ENCODE results near the gene SZT2.

SZT2 gene

GRCh38 chr1:43358121-43358745 lies 31.5 kb upstream of the SZT2 start:
- peak in 1 of 2 donors; percentile 24 for DNase-seq
- H3K4me1 ChIP-seq = peaks cover 0 to 20% (median 11%) of the 10 kb centered on the region in 4 donors
- intact Hi-C loops (cut with DNase I; ENCODE audit: low total_unique reads) = no loop called here
- peak overlapping the region; percentile 58 to 60 for H3K4me3 ChIP-seq
- TF ChIP-seq CTCF (IDR thresholded peaks at IDR 0.05) = no peak
- peaks cover 6 to 29% (median 16%) of the 10 kb centered on the region in 3 donors for H3K36me3 ChIP-seq
- H3K27me3 ChIP-seq = no peaks in the 10 kb centered on the region
- H3K9me3 ChIP-seq = no peaks in the 10 kb centered on the region
- peak overlapping the region; percentile 75 to 91 for H3K27ac ChIP-seq

- H3K27ac ChIP-seq = peak within 1 kb of the TSS; percentile 75 to 91
- DNase-seq = peak; percentile 99
- peaks cover 14 to 36% (median 24%) of the 10 kb centered on the region in 3 donors for H3K36me3 ChIP-seq
- intact Hi-C loops (cut with DNase I; ENCODE audit: low total_unique reads) = no loop called here
- H3K9me3 ChIP-seq = no peaks in the 10 kb centered on the region
- TF ChIP-seq CTCF (IDR thresholded peaks at IDR 0.05) = no peak
- peak within 1 kb of the TSS; percentile 58 to 60 for H3K4me3 ChIP-seq
- peaks cover 0 to 20% (median 11%) of the 10 kb centered on the region in 4 donors for H3K4me1 ChIP-seq
- H3K27me3 ChIP-seq = no peaks in the 10 kb centered on the region
Measured at GRCh38 chr1:43358746-43359693, 30.7 kb upstream of the SZT2 start, which contains the start of gene CDC20. Gene CDC20, plus strand, starts transcription at chr1:43358981. Its CDS starts 235 bp downstream, at chr1:43359216.

- no peaks in the 10 kb centered on the region for H3K9me3 ChIP-seq
- H3K27me3 ChIP-seq = no peaks in the 10 kb centered on the region
- H3K4me1 ChIP-seq = peaks cover 0 to 20% (median 11%) of the 10 kb centered on the region in 4 donors
- peaks cover 21 to 43% (median 30%) of the 10 kb centered on the region in 3 donors for H3K36me3 ChIP-seq
- intact Hi-C loops (cut with DNase I; ENCODE audit: low total_unique reads) = loop anchor here (10.0 kb wide), 1 partner anchor 185 kb away; the partner anchor contains the start of genes CFAP57 and EBNA1BP2
- H3K4me3 ChIP-seq = no peak overlapping the region
- TF ChIP-seq CTCF (IDR thresholded peaks at IDR 0.05) = no peak
- no peak overlapping the region for H3K27ac ChIP-seq
- DNase-seq = no peak
Measured at GRCh38 chr1:43359696-43360095, 30.0 kb upstream of the SZT2 start.

GRCh38 chr1:43360616-43361015 lies 29.1 kb upstream of the SZT2 start:
- TF ChIP-seq CTCF (IDR thresholded peaks at IDR 0.05) = no peak
- no peaks in the 10 kb centered on the region for H3K9me3 ChIP-seq
- DNase-seq = no peak
- H3K27ac ChIP-seq = no peak overlapping the region
- intact Hi-C loops (cut with DNase I; ENCODE audit: low total_unique reads) = loop anchor here (10.0 kb wide), 1 partner anchor 186 kb away; the partner anchor contains the start of genes CFAP57 and EBNA1BP2
- peaks cover 29 to 52% (median 37%) of the 10 kb centered on the region in 3 donors for H3K36me3 ChIP-seq
- no peaks in the 10 kb centered on the region for H3K27me3 ChIP-seq
- H3K4me3 ChIP-seq = no peak overlapping the region
- peaks cover 0 to 20% (median 11%) of the 10 kb centered on the region in 4 donors for H3K4me1 ChIP-seq

- Histone ChIP-seq H3K27ac (no peak overlapping the region), H3K4me1 (peaks cover 0 to 28% (median 23%) of the 10 kb centered on the region in 4 donors), H3K4me3 (no peak overlapping the region), H3K27me3 (no peaks in the 10 kb centered on the region), H3K36me3 (peaks cover 29 to 55% (median 37%) of the 10 kb centered on the region in 3 donors), H3K9me3 (no peaks in the 10 kb centered on the region)
- no peak for DNase-seq
- intact Hi-C loops (cut with DNase I; ENCODE audit: low total_unique reads) = loop anchor here (10.0 kb wide), 1 partner anchor 189 kb away; the partner anchor contains the start of genes CFAP57 and EBNA1BP2
- TF ChIP-seq CTCF (IDR thresholded peaks at IDR 0.05) = no peak
Measured at GRCh38 chr1:43363283-43363934, 26.3 kb upstream of the SZT2 start.
